NCI-H1092 (cell line): ENCODE data around the gene SPACA9.

Source experiments
- DNase-seq: peaks from one replicate; lab custom pipeline; 2025; lab: John Stamatoyannopoulos, UW

The SPACA9 gene

DNA sequence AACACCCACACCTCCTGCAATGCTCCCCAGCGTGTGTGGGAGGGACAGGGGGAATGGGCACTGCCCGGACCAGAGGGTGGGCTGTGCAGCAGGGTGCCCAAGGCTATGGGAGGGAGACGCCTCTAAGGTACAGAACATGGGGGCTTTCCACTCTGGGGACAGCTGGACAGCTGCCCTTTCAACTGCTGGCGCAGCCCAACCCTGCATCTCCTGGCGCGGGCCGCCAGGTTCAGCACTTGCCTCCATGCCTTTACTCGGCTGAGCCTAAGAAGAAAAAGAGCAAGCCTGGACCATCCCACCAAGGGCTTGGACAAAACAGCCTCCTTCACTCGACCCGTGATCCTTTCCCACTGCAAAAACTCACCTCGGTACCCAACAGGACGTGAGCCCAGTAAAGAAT lies 15.6 kb upstream of the SPACA9 start:
- no peak for DNase-seq

DNA sequence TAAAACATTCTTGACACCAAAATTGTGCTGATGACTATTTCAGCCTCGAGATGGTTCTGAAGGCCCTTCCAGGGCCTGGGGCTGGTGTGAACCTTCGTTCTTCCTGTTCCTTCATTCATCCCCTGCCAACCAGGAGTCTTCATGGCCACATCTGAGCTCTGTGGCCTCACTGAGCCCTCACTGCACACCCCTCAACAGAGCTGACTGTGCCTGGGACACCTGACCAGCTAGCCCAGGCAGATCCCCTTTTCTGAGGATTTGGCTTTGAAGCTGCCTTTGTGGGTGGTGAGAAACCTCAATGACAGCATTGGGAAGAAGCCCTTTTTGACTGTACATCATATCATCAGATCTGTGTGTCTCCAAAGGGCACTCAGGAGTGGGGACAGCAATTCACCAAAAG lies 14.4 kb upstream of the SPACA9 start:
- DNase-seq = no peak

DNA sequence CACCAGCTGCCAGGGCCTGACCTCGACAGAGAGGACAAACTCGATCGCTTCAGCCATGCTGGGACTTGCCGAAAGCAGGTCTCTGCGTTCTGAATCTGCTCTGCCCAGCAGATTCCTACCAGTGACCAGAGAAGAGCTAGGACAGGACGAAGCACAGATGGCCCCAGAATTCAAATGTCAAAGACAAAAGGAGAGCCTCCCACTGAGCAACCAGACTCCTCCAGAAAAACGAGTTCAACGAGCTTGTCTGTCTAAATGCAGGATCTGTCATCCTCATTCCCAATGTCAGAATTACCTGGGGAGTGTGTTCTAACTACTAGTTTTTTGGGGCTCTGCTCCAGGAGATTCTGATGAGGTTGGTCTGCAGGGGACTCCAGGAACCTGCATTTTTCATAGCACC lies 14.0 kb upstream of the SPACA9 start:
- DNase-seq = no peak

DNA sequence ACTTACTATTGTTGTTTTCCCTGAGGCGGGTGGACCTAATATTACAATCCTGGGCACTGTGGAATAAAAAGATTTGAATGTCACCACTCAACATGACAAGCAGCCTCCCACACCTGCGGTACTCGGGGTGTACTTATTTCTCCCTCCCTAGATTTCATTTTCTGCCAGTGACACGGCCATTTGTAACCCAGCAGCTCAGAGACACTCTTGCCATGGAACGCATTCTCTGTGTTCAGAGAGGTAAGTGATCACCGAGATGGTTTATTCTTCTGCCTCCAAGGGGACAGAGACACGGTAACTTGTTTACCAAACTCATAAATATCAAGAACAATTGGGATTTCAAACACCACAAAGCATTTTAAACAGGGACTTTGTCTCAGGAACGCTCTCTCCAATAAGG lies 11.8 kb upstream of the SPACA9 start:
- no peak for DNase-seq

- no peak for DNase-seq
Observed at GRCh38 chr9:132869266-132869665, 9.4 kb upstream of the SPACA9 start.

DNA sequence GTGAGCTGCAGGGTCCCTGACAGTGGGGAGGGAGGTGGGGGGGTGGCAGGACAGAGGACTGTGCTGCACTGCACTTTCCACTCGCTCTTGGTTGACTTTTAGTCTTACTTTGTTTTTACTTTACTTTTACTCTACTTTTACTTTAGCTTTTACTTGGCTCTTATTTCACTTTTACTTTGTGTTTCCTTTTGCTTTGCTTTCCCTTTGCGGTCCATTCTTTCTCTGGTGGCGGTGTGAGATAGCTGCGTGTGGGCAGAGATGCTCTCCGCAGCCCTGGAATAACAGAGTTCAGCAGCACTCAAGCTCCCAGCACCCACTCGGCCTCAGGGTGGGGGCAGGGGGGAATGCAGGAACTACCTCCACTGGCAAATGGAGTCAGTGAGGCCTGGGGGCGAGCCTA lies 5.3 kb upstream of the SPACA9 start:
- DNase-seq = no peak

DNA sequence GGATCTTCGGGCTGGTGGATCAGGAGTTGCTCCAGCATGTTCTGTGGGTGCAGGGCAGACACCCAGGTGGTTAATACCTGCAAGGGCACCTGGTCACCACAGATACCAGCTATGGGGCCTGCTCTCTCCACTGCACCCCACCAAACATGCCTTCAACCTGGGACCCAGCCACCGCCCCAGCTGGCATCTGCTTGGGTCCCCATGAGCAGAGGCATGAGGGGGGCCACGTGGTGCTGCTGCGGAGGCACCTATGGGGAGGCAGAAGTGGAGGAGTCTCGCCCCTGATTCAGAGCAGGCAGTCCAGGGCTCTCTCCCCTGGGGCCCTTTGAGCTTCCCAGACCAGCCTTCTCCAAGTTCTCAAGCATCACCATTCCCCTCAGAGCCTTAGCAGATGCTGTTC lies 3.5 kb upstream of the SPACA9 start:
- no peak for DNase-seq

DNA sequence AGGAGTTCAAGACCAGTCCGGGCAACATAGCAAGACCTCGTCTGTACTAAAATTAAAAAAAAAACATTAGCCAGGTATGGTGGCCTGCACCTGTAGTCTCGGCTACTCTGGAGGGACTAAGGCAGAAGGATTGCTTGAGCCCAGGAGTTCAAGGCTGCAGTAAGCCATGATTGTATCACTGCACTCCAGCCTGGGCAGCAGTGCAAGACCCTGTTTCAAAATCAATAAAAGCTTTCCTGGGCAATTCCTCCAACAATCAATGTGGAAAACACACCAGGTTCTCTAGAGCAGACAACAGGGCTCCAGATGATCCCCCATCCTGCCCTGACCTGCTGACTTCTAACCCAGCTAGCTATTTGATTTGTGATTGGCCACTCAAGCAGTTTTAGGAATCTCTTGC lies 1.8 kb upstream of the SPACA9 start:
- DNase-seq = no peak

- DNase-seq = no peak
Observed at GRCh38 chr9:132877458-132877823, 1.3 kb upstream of the SPACA9 start.

DNA sequence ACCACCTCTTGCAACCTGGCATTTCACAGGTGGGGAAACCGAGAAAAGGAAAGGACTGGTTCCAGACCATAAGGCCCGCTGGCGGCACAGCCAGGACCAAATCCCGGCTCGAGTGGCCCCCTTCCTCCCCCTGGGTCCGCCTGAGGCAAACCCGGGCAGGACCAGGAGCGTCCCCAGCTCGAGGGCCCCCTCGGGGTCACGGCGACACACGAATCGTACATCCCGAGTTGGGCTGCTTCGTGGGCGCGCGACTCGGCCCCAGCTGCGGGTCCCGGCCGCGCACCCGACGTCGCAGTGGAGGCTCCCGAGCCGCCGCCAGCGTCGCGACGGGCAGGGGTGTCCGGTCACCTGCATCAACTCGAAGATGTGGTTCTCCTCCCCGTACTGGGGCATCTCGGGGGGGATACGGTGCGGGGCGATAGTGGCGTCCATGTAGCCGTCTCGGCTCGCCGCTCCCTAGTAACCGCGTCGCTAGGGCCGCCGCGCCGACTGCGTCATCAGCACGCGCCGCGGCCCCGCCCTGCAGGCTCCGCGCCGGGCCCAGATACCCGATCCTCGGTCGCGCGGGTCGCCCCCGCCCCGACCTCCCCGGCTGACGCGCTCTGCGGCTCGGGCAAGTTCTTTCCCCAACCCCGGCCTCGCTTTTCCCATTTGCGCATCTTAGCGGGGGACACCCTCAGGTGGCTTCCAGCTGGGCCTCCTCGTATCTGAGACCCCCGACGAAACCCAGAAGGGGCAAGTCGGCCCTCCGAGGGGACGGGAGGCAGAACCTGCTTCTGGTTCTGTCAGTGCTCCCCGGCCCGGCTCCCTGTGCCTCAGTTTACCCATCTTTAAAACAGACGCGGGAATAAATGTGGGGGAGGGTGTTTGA lies 639 bp upstream of the SPACA9 start, which contains the start of gene AK8:
Gene AK8 (minus strand): TSS at position 461 of the 871 bp plus-strand sequence. CDS start 29 bp downstream, at position 432.
- DNase-seq = peak; percentile 26

DNA sequence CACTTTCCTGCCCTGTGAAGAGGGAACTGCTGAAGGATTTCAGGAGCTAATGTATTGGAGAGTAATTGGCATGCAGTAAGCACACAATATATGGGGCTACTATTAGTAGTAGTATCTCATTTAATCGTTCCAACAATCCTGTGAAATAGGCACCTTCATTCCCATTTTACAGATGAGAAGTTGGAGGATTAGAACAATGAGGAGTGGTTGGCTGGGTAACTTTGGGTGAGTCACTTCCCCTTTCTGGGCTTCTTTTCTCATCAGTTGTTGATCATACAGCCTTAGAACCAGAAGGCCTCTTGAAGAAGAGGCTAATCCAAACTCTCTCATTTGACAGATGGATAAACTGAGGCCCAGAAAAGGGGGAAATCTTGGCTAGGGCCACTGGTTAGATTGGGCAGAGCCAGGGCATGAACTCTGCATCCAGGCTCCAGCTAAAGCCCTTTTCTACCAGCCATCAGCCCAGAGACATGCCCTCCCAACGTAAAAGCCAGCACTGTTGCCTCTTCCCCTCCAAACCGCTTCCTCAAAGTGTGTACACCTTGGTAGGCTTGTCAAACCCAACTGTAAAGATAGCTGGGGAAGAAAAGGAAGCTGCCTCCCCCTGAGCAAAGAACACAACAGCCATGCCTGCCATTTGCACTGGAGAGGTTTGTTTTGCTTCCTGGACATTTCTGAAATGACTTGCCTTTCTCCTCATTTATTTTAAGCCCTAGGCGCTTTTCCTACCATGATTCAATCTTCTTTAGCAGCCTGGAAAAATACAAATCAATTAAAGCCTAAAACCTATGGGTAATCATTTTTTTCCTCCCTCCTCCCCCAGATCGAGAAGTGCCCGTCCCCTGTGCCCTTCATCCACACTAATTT lies 992 bp downstream of the SPACA9 start:
- no peak for DNase-seq

DNA sequence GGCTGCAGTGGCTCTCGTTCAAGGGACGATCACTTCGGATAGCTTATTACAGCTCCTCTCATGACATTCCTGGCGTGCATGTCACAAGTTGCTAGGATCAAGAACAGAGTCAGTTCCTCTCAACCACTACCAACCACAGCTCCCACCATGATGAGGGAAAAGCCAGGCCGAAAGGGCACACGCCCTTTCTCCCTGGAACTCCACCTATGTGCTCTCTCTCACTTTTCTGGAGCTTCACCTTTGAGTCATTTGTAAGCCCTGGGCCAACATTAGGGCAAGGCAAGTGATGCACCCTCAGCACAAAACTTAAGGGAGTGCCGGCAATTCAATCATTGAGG lies 1.6 kb downstream of the SPACA9 start:
- no peak for DNase-seq

- no peak for DNase-seq
Observed at GRCh38 chr9:132881826-132882225, 3.1 kb downstream of the SPACA9 start.

GRCh38 chr9:132882616-132883015 lies 3.9 kb downstream of the SPACA9 start:
- no peak for DNase-seq

- DNase-seq = no peak
Observed at GRCh38 chr9:132883349-132884294, 4.9 kb downstream of the SPACA9 start.

DNA sequence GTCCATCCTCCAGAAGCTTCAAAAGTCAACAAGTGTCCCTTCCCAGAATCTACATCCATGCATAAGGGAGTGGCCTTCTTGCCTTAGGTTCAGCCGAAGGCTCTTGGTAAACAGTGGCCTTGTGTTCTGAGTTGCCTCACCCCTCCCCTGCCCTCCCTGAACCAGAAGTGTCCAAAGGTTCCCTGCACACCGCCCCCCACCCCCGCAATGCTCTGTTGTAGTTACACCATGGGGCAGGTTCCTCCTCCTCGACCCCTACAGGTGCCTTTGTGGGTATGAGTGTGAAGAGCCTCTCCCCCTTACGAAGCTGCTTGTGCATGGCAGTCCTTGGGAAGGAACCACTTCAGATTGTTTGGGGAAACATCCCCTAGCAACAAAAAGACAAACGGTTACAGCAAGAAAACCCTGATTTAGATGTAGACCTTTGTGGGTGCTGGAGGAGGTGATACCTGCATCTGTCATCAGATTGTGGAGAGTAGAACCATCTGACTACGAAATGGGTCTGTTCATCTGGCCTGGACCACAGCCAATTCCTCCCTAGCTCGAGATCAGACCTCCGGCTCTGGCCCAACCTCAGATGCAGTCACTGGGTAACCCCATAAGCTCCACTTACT lies 7.1 kb downstream of the SPACA9 start:
- DNase-seq = no peak

GRCh38 chr9:132886334-132886725 lies 7.6 kb downstream of the SPACA9 start:
- no peak for DNase-seq

DNA sequence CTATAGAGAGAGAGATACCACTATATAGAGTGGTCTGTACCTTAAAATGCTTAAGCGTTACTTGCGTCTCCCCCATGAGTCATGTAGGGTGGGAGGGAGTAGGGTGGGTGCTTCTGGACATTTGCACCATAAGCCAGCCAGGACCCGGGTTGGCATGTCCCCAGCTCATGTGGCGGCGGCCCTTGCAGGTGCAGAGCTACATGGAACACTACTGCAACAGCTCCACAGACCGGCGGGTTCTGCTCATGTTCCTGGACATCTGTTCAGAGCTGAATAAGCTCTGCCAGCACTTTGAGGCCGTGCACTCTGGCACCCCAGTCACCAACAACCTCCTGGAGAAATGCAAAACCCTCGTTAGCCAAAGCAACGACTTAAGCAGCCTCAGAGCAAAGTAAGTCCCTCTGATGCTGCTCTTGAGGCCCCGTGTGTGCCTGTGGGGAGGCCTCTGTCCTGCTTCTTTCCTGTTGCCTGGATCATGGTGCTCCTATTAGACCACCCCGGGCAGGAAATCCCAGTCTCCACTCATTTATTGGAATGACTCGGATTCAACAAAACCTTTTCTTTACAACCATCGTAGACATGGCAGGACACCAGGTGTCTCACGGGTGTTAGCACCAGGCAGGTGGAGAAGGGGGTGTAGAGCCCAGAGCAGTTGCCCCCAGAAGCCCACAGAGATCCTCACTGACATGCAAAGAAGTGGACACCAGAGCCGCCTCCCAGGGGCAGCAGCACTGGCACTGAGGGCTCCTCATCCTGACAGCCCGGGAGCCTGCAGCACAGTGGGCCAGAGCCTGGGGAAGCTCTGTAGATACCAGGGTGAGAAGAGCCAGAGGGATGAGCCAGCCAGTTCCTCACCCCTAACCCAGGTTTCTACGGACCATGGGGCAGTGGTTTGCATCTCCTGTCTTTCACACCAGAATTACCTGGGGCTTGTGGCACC lies 8.8 kb downstream of the SPACA9 start:
- DNase-seq = no peak

DNA sequence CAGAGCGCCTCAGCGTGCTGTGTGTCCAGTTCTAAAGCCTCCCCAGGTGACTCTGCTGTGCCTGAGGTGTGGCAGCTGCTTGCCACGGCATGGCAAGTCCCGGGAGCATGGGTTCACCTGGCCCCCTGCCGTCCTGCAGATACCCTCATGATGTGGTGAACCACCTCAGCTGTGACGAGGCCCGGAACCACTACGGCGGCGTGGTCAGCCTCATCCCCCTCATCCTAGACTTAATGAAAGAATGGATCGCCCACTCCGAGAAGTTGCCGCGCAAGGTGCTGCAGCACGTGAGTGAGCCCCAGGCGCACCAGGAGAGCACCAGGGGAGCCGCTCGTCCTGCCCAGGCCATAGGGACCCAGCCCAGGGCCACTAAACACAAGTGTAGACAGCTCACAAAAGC lies 9.5 kb downstream of the SPACA9 start:
- no peak for DNase-seq

- DNase-seq = no peak
Observed at GRCh38 chr9:132892400-132892799, 13.7 kb downstream of the SPACA9 start.

- no peak for DNase-seq
Observed at GRCh38 chr9:132894346-132894745, 15.6 kb downstream of the SPACA9 start.
